CD14-positive monocyte (primary cell): ENCODE results near the gene GOSR2. TPM values are rescaled to one million over a fixed set of nuclear protein-coding genes. Genes with fewer than 3 reads are reported as not detected.

Source experiments
- DNase-seq, 3 donors: peaks; one replicate each; pipeline ENCODE4 v3.0.0-alpha.2; 2011 to 2022
- H2AFZ ChIP-seq: 2 replicates; pipeline ENCODE4 v1.6.0; 2012; ENCODE audit warnings: mild to moderate bottlenecking, low read depth, low read length, inconsistent platforms; ENCODE audit not compliant: insufficient read depth, poor library complexity, severe bottlenecking
- H3K27ac ChIP-seq, 2 donors: 1 replicate in 1 of 2; 2 replicates in 1 of 2; pipeline ENCODE4 v1.5.1; 2012 to 2013; ENCODE audit warnings: low read length in 2 of 2, control low read depth in 1 of 2, inconsistent platforms in 1 of 2, low read depth in 1 of 2, mild to moderate bottlenecking in 1 of 2
- H3K27me3 ChIP-seq, 2 donors: one replicate each; pipeline versions ENCODE4 v1.6.0 to v1.6.1; 2011 to 2013; ENCODE audit warnings: low read length in 2 of 2; ENCODE audit not compliant: control insufficient read depth in 2 of 2, insufficient read depth in 2 of 2
- H3K36me3 ChIP-seq, 2 donors: replicated peaks in 1 of 2; 1 replicate in 1 of 2; 2 replicates in 1 of 2; pipeline versions ENCODE4 v1.5.1 to v1.6.1; 2012 to 2013; ENCODE audit warnings: low read length in 2 of 2, control low read depth in 1 of 2, inconsistent platforms in 1 of 2, mild to moderate bottlenecking in 1 of 2; ENCODE audit not compliant: insufficient read depth in 2 of 2, control insufficient read depth in 1 of 2
- H3K4me1 ChIP-seq, 2 donors: 1 replicate in 1 of 2; 2 replicates in 1 of 2; pipeline versions ENCODE4 v1.5.1 to v1.6.1; 2012 to 2013; ENCODE audit warnings: low read length in 2 of 2, control low read depth in 1 of 2, inconsistent platforms in 1 of 2, mild to moderate bottlenecking in 1 of 2, moderate library complexity in 1 of 2; ENCODE audit not compliant: insufficient read depth in 2 of 2, control insufficient read depth in 1 of 2
- H3K4me2 ChIP-seq: replicated peaks from 2 replicates; pipeline ENCODE3; 2012; ENCODE audit warnings: low read length, moderate library complexity, mild to moderate bottlenecking; ENCODE audit not compliant: poor library complexity, severe bottlenecking; ENCODE audit errors: extremely low read depth
- H3K4me3 ChIP-seq, 3 experiments: fragments of 200-600 bp in 1 of 3; sonication (generic) in 1 of 3; replicated peaks in 1 of 3; 1 replicate in 2 of 3; 2 replicates in 1 of 3; pipeline ENCODE4 v1.5.1; 2011 to 2013; ENCODE audit warnings: low read length in 3 of 3, mild to moderate bottlenecking in 3 of 3, control low read depth in 2 of 3, low read depth in 2 of 3, inconsistent platforms in 1 of 3, moderate library complexity in 1 of 3
- H3K79me2 ChIP-seq: 2 replicates; pipeline ENCODE4 v1.6.0; 2012; ENCODE audit warnings: mild to moderate bottlenecking, control low read depth, inconsistent platforms, low read length, moderate library complexity; ENCODE audit not compliant: insufficient read depth
- H3K9ac ChIP-seq: 2 replicates; pipeline ENCODE4 v1.6.0; 2017; ENCODE audit warnings: low read length, mild to moderate bottlenecking; ENCODE audit not compliant: insufficient read depth, poor library complexity, severe bottlenecking
- H3K9me3 ChIP-seq, 2 donors: replicated peaks in 1 of 2; 1 replicate in 1 of 2; 2 replicates in 1 of 2; pipeline versions ENCODE4 v1.5.1 to v1.6.1; 2012 to 2013; ENCODE audit warnings: low read length in 2 of 2, control low read depth in 1 of 2; ENCODE audit not compliant: control insufficient read depth in 1 of 2, insufficient read depth in 1 of 2
- H4K20me1 ChIP-seq: 2 replicates; pipeline ENCODE4 v1.6.0; 2012; ENCODE audit warnings: mild to moderate bottlenecking, low read length, control low read depth, moderate library complexity; ENCODE audit not compliant: insufficient read depth
- H3K27ac Mint-ChIP-seq, 7 donors: one replicate each; pipeline ENCODE4 v1.8.0; 2020; ENCODE audit warnings: mild to moderate bottlenecking in 7 of 7, mixed read lengths in 7 of 7, moderate library complexity in 6 of 7, inconsistent platforms in 2 of 7
- H3K27me3 Mint-ChIP-seq, 3 donors: one replicate each; pipeline ENCODE4 v1.8.0; 2021 to 2022; ENCODE audit warnings: low read depth in 3 of 3, mild to moderate bottlenecking in 3 of 3, mixed read lengths in 3 of 3, moderate library complexity in 3 of 3, inconsistent platforms in 1 of 3
- H3K36me3 Mint-ChIP-seq, 2 donors: one replicate each; pipeline ENCODE4 v1.8.0; 2020; ENCODE audit warnings: mixed read lengths in 2 of 2, inconsistent platforms in 1 of 2, mild to moderate bottlenecking in 1 of 2
- H3K4me1 Mint-ChIP-seq: one replicate; pipeline ENCODE4 v1.8.0; 2020; ENCODE audit warnings: mild to moderate bottlenecking, mixed read lengths
- H3K4me3 Mint-ChIP-seq, 2 donors: one replicate each; pipeline ENCODE4 v1.8.0; 2020; ENCODE audit warnings: mild to moderate bottlenecking in 2 of 2, mixed read lengths in 2 of 2, moderate library complexity in 1 of 2
- H3K9me3 Mint-ChIP-seq, 7 donors: one replicate each; pipeline ENCODE4 v1.8.0; 2020 to 2022; ENCODE audit warnings: mixed read lengths in 7 of 7, mild to moderate bottlenecking in 6 of 7, moderate library complexity in 6 of 7, inconsistent platforms in 2 of 7
- WGBS: methylation state at CpG from one replicate; pipeline ENCODE4 v1.1.5; 2013; ENCODE audit warnings: missing lambda C conversion rate; ENCODE audit not compliant: insufficient coverage; 5-methylcytosine and 5-hydroxymethylcytosine counted together
- intact Hi-C, 2 donors: fragments of 100-400 bp; cut with micrococcal nuclease; formaldehyde crosslinking; loops; one replicate each; pipeline versions ENCODE4 v1.15.0 to v1.15.1; 2023
- polyA plus RNA-seq, 3 donors: library from polyadenylated mRNA; depleted of rRNA in 1 of 3; unstranded in 2 of 3; stranded (reverse) in 1 of 3; fragments of 300-500 nt in 2 of 3; fragments of >200 nt in 1 of 3; fragmentation: Illumina TruSeq in 2 of 3; gene quantifications; 1 replicate in 2 of 3; 2 replicates in 1 of 3; pipeline ENCODE4 v1.2.3, GENCODE V29; 2012 to 2021
- TF ChIP-seq, protein P1 (sequence below): fragments of 200-600 bp; IDR thresholded peaks from one replicate; pipeline ENCODE4 v1.8.0; 2022; ENCODE audit warnings: antibody characterized with exemption, mild to moderate bottlenecking

The GOSR2 gene
- polyA plus RNA-seq, 3 donors = 25.2 to 31.1 (median 27.7) TPM

DNA sequence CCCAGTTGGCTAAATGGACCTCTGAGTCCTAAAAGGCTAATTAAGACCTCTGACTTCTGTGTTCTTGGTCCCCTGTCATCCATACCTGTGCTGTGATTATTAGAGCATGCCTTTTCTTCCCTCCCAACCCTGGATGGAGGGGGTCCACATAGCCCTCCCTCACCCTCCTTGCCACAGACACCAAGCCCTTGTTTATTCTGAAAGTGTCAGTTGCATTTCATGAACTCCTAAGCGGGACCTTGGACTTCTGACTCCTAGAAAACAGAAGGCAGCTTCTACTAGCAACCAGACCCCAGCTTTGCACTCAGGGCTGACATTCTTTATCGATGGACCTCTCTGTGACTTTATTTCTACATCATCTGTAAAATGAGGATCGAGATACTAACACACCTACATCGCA, 33.4 kb upstream of the GOSR2 start:
- no peak overlapping the region for H3K9ac ChIP-seq
- Mint-ChIP-seq H3K4me1 (peaks cover 11% of the 10 kb centered on the region), H3K27me3 (peaks cover 9 to 18% (median 17%) of the 10 kb centered on the region in 3 donors), H3K4me3 (no peak overlapping the region), H3K36me3 (no peaks in the 10 kb centered on the region), H3K27ac (no peak overlapping the region), H3K9me3 (no peaks in the 10 kb centered on the region)
- no peaks in the 10 kb centered on the region for H3K9me3 ChIP-seq
- no peak overlapping the region for H3K4me3 ChIP-seq
- intact Hi-C loops = no loop called here
- peaks cover 0 to 2% of the 10 kb centered on the region in 2 donors for H3K27me3 ChIP-seq
- no peaks in the 10 kb centered on the region for H3K79me2 ChIP-seq
- peaks cover 4 to 10% of the 10 kb centered on the region in 2 donors for H3K4me1 ChIP-seq
- TF ChIP-seq, protein P1, sequence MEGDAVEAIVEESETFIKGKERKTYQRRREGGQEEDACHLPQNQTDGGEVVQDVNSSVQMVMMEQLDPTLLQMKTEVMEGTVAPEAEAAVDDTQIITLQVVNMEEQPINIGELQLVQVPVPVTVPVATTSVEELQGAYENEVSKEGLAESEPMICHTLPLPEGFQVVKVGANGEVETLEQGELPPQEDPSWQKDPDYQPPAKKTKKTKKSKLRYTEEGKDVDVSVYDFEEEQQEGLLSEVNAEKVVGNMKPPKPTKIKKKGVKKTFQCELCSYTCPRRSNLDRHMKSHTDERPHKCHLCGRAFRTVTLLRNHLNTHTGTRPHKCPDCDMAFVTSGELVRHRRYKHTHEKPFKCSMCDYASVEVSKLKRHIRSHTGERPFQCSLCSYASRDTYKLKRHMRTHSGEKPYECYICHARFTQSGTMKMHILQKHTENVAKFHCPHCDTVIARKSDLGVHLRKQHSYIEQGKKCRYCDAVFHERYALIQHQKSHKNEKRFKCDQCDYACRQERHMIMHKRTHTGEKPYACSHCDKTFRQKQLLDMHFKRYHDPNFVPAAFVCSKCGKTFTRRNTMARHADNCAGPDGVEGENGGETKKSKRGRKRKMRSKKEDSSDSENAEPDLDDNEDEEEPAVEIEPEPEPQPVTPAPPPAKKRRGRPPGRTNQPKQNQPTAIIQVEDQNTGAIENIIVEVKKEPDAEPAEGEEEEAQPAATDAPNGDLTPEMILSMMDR = no peak
- 95% methylated on average over 4 of the region's 4 CpGs for WGBS
- H3K36me3 ChIP-seq = no peaks in the 10 kb centered on the region
- no peak overlapping the region for H2AFZ ChIP-seq
- no peaks in the 10 kb centered on the region for H4K20me1 ChIP-seq
- DNase-seq = no peak
- H3K4me2 ChIP-seq = no peak overlapping the region
- no peak overlapping the region for H3K27ac ChIP-seq

DNA sequence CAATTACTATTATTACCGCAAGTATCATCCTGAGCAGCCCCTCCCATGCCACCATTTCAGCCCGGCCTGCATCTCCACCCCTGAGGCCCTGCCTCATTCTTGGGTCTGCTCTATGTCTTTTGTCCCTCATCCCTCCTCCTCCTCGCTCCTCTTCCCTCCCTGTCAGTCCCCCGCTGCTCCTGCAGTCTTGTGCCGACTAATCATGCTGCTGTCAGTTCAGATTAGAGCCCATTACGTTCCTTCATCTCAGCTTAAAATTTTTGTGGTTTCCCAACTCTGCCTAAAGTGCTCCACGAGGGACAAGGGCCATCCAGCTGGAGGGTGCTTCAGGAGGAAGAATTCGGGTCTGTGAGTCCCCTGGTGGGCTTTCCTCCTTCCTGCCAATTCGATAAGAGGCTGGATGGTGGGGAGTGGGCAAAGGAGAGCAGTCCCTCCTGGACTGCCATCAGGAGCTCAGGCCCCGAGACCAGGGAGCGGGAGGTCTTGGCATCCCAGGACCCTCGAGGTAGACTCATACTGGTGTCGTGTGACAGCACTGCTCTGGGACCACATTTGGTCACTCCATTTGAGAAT, 32.9 kb upstream of the GOSR2 start:
- H3K36me3 Mint-ChIP-seq = no peaks in the 10 kb centered on the region
- no peak overlapping the region for H3K9ac ChIP-seq
- TF ChIP-seq, protein P1 = no peak
- 87% methylated on average over 10 of the region's 13 CpGs for WGBS
- H3K4me1 ChIP-seq = peaks cover 4 to 13% of the 10 kb centered on the region in 2 donors
- no peaks in the 10 kb centered on the region for H4K20me1 ChIP-seq
- H3K9me3 ChIP-seq = no peaks in the 10 kb centered on the region
- peaks cover 0 to 2% of the 10 kb centered on the region in 2 donors for H3K27me3 ChIP-seq
- H3K27me3 Mint-ChIP-seq = peaks cover 9 to 18% (median 15%) of the 10 kb centered on the region in 3 donors
- H3K27ac Mint-ChIP-seq = no peak overlapping the region
- H3K4me3 Mint-ChIP-seq = no peak overlapping the region
- no peaks in the 10 kb centered on the region for H3K36me3 ChIP-seq
- intact Hi-C loops = no loop called here
- H3K79me2 ChIP-seq = no peaks in the 10 kb centered on the region
- no peak overlapping the region for H2AFZ ChIP-seq
- no peaks in the 10 kb centered on the region for H3K9me3 Mint-ChIP-seq
- DNase-seq = no peak
- H3K4me2 ChIP-seq = no peak overlapping the region
- peaks cover 12% of the 10 kb centered on the region for H3K4me1 Mint-ChIP-seq
- no peak overlapping the region for H3K4me3 ChIP-seq
- H3K27ac ChIP-seq = no peak overlapping the region
